Measurements from ENCODE around the gene CLK3.

GRCh38 chr15:74621546-74621920 lies 5.9 kb downstream of the CLK3 start:
- TF ChIP-seq POLR2A (IDR thresholded peaks at IDR 0.05): no peak
- TF ChIP-seq CTCF (IDR thresholded peaks at IDR 0.05): no peak
- TF ChIP-seq EP300 (IDR thresholded peaks at IDR 0.05): no peak
- TF ChIP-seq POLR2AphosphoS5 (IDR thresholded peaks at IDR 0.05): no peak
